SW 1271 (cell line): ENCODE data around the gene CACNA1E.
"Not testable (repeated sequence)": the region's sequence is repeated elsewhere in the genome, so short reads cannot be mapped to it uniquely, and the experiment has no call there.

Source experiments
- DNase-seq, 2 experiments: peaks; one replicate each; lab custom pipeline; 2025; lab: John Stamatoyannopoulos, UW

CACNA1E gene

DNA sequence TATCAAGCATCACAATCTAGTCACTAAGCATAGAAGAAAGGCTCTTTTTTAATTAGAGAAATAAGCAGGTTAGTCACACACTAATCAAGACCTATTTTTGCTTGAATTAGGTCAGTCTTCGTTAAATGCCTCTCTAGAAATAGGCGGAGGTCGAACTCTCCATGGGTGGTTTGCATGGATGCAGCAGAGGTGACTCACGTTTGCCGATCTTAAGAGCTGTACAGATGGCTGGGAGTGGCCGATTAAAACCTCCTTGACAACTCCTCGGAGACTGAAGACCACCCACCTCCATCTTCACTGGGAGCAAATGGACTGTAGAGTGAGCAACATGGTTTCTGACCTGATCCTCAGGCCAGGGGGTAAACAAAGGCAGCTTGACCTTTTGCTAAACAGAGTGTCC is 328.9 kb downstream of the CACNA1E start:
- no peak for DNase-seq

DNA sequence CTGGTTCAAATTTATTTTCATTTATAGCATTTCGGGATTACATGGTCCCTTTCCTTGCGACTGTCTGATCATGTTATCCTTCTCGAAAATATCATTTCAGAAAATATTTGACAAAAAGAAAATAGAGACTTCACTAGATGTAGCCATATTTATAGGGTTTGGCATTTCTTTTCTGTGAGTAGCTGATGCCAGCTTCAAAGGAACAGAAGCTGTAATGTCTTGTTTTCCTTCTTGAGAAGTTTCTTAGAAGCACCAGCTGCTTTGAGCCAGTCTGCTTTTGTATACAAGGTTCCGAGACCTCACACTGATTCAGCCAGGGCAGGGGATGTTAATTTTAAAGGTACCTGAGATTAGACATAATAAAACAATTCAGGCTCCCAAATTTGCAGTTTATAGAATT is 329.9 kb downstream of the CACNA1E start:
- no peak for DNase-seq

DNA sequence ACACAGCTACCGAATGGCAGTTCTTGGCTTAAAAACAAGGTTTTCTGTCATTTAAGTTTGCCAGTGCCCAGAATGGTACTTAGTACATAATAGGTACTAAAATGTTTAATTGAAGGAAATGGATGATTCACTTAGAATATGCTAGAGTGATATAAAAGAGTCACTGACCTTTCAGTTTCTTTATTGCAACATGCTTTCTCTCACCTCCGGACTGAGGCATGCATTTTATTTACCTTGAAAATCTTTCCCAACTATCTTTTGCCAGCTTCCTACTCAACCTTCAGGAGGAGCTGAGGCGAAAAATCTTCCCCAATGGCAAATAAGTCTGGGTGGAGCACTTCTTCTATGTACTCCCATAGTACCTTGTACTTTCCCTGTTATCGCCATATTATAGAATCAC is 333.3 kb downstream of the CACNA1E start:
- no peak for DNase-seq

DNA sequence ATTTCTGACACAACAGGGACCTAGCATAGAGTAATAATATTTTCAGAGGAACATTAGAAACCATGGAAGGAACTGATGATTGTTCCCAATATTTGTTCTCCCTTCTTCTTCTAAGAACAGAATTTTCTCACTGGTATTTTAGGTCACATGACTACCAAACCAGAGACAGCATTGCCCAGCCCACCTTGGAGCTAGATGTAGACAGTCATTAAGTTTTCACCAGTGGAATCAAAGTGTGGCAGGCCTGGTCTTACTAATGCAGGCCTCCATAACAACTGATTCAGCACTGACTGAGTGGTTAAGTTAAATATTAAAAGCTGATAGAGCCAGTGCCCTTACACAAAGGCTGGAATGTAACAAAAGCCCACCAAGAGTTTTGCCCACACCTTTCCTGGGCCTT is 333.8 kb downstream of the CACNA1E start:
- DNase-seq, result no peak

DNA sequence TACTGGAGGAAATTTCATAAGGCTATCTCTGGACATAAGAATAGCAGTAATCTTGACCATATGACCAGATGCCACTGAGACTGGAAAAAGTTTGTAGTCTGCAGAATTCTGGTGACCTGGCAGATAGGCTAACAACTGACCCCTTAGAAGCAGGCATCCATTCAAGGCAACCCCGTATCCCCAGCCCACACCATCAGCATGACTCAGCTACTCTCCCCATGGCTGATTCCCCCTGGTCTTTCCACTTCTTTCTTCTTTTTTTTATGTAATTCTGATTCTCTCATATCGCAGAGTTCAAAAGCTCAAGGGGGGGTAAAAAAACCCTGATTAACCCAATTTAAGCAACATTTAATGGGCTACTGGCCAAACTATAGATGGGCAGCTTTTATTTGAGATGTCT is 335.1 kb downstream of the CACNA1E start:
- no peak for DNase-seq

DNA sequence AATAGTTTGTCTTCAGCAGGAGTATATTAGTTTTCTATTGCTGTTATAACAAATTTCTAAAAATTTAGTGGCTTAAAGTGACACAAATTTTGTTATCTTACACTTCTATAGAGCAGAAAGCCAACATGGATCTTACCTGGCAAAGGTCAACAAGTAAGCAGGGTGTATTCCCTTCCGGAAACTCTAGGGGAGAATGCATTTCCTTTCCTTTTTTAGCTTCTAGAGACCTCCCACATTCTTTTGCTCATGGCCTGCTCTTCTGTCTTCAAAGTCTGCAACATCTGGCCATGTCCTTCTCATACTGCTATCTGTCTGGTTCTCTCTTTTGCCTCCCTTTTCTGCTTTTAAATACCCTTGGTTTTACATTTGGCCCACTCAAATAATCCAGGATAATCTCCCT is 335.6 kb downstream of the CACNA1E start:
- DNase-seq, result no peak

DNA sequence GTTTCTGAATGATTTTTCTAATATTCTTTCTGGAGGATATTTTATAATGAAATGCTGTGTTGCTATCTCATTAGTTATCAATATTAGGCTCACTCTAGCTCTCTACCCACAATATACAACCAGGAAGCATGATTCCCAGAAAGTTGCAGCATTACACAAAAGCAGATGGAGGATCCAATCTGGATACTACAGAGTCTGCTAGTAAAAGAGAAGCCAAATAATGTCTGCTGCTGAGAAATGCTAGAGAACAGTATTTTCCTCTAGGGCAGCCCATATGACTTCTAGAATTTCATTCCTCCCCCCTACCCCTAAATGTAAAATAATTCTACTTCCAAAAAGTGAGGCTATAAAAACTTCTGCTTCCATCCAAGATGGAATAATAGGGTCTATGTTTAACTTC is 338.4 kb downstream of the CACNA1E start:
- no peak for DNase-seq

DNA sequence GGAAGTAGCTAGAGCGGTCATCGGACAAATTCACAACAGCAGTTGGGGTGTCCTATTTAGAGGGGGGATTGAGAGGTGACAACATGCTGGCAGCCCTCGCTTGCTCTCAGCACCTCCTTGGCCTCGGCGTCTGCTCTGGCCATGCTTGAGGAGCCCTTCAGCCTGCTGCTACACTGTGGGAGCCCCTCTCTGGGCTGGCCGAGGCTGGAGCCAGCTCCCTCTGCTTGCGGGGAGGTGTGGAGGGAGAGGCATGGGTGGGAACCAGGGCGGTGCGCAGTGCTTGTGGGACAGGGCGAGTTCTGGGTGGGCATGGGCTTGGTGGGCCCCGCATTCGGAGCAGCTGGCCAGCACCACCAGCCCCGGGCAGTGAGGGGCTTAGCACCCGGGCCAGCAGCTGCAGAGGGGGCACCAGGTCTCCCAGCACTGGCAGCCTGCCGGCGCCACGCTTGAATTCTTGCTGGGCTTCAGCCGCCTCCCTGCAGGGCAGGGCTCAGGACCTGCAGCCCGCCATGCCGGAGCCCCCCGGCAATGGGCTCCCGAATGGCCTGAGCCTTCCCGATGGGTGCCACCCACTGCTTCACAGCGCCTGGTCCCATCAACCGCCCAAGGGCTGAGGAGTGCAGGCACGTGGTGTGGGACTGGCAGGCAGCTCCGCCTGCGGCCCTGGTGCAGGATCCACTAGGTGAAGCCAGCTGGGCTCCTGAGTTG is 349.0 kb downstream of the CACNA1E start:
- not testable (repeated sequence) for DNase-seq

DNA sequence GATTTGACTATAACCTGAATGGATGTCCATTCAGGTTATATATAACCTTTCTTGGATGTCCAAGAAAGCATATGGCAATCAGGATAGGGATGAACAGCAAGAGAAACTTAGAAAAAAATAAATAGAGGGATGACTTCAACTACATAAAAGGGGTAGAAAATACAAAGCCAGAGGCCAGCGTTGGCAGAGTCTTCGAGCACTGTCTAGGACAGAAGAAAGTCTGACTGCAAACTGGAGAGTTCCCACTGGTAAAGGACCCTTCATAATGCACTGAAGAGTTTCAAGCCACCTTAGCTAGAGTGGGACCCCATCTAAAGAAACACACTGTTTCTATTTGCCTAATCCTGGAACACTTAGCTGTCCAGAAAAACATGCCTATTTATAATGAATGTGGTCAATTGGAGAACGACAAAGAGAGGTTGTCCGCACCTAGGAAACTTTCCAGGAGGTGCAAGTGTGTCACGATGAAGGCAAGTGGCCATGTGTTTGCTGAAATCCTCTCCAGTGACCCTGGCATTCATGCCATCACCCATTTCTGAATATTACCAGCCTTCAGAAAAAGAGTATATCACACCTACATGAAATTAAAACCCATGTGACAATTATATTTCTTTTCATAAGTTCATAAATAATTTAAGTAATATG is 362.8 kb downstream of the CACNA1E start:
- no peak for DNase-seq

DNA sequence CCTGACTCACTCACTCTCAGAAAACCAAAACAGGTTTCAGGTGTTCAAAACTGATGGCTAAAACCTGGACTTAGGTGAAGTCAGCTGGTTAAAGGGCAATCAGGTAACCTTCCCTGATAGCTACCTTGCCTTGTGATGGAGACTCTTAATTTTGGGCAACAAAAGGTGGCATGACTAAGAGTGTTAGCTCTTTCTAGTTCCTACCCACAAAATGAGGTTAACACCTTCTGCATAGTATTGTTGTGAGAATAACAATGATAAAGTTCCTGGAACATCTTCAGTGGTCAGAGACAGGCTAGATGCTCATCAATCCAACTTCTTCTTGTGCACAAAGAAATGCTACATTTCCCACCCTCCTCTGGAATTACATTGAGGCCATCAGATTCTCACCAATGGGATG is 363.4 kb downstream of the CACNA1E start:
- DNase-seq, result no peak

DNA sequence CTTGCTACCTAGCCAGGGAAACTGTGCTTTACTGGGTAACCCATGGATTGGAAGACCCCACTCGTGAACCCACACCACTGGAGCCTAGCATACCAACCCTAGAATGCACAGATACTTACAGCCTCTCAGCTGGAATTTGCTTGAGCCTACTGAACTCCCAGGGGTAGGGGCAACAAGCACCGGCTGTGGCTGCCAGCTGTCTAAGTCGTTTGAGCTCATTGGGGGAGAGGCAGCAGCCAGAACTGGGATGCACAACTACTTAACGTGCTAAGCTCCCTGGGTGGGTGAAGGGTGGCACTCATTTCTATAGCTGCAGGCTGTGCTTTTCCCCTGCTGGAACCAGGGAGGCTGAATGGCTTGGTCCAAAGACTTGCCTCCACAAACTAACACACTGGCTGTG is 365.8 kb downstream of the CACNA1E start:
- DNase-seq, result no peak

DNA sequence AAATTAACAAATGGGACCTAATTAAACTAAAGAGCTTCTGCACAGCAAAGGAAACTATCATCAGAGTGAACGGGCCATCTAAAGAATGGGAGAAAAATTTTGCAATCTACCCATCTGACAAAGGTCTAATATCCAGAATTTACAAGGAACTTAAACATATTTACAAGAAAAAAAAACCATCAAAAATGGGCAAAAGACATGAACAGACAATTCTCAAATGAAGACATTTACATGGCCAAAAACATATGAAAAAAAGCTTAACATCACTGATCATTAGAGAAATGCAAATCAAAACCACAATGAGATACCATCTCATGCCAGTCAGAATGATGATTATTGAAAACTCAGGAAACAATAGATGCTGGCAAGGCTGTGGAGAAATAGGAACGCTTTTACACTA is 370.9 kb downstream of the CACNA1E start:
- DNase-seq, result not testable (repeated sequence)

DNA sequence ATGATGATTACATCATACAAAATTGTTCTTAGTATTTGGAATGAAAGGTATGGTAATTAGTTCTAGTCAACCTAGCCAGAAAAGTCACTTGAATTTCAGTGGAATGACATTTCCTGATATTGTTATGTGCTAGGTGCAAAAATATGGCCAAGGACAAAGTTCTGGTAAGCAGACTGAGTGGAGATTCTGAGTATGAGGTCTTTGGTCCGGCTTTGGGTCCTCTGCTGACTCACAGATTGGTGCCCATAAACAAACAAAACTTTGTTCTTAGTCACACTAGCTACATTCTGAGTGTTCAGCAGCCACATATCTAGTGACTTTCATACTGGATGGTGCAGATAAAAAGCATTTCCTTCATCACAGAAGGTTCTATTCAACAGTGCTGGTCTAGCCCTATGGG is 372.1 kb downstream of the CACNA1E start:
- no peak for DNase-seq
